Measurements from ENCODE around the gene BCAR3. TPM values are rescaled to one million over a fixed set of nuclear protein-coding genes. Genes with fewer than 3 reads are reported as not detected.
"Not testable (repeated sequence)": the region's sequence is repeated elsewhere in the genome, so short reads cannot be mapped to it uniquely, and the experiment has no call there.

BCAR3 gene
- total RNA-seq, 1 experiment from 2014 or later: 60.0 TPM

- no peak for DNase-seq (ENCODE audit: low read depth)
These were observed 24.4 kb upstream of the BCAR3 start for GRCh38 chr1:93705892-93706500.

- no peak for DNase-seq (ENCODE audit: low read depth)
These were observed 22.4 kb upstream of the BCAR3 start for GRCh38 chr1:93704052-93704451.

- DNase-seq (ENCODE audit: low read depth): peak; percentile 37
These were observed 22.0 kb upstream of the BCAR3 start for GRCh38 chr1:93703643-93704042.

- no peak for DNase-seq (ENCODE audit: low read depth)
These were observed 21.2 kb upstream of the BCAR3 start for GRCh38 chr1:93702828-93703183.

GRCh38 chr1:93702111-93702827, 20.6 kb upstream of the BCAR3 start:
- DNase-seq (ENCODE audit: low read depth): peak; percentile 41

GRCh38 chr1:93701629-93702028, 20.0 kb upstream of the BCAR3 start:
- DNase-seq (ENCODE audit: low read depth): peak; percentile 100

GRCh38 chr1:93700532-93701469, 19.2 kb upstream of the BCAR3 start:
- no peak for DNase-seq (ENCODE audit: low read depth)

GRCh38 chr1:93699503-93700168, 18.0 kb upstream of the BCAR3 start:
- no peak for DNase-seq (ENCODE audit: low read depth)

GRCh38 chr1:93699049-93699384, 17.4 kb upstream of the BCAR3 start:
- no peak for DNase-seq (ENCODE audit: low read depth)

- no peak for DNase-seq (ENCODE audit: low read depth)
These were observed 16.9 kb upstream of the BCAR3 start for GRCh38 chr1:93698329-93699048.

GRCh38 chr1:93697566-93697965, 15.9 kb upstream of the BCAR3 start:
- not testable (repeated sequence) for DNase-seq (ENCODE audit: low read depth)

- DNase-seq (ENCODE audit: low read depth): no peak
These were observed 13.9 kb upstream of the BCAR3 start for GRCh38 chr1:93695411-93696005.

- DNase-seq (ENCODE audit: low read depth): no peak
These were observed 13.2 kb upstream of the BCAR3 start for GRCh38 chr1:93694819-93695218.

- peak; percentile 78 for DNase-seq (ENCODE audit: low read depth)
These were observed 12.4 kb upstream of the BCAR3 start for GRCh38 chr1:93694039-93694438.

- peak; percentile 92 for DNase-seq (ENCODE audit: low read depth)
These were observed 11.4 kb upstream of the BCAR3 start for GRCh38 chr1:93692983-93693591.

GRCh38 chr1:93692451-93692861, 10.8 kb upstream of the BCAR3 start:
- peak; percentile 39 for DNase-seq (ENCODE audit: low read depth)

- no peak for DNase-seq (ENCODE audit: low read depth)
These were observed 10.4 kb upstream of the BCAR3 start for GRCh38 chr1:93692026-93692425.

GRCh38 chr1:93690921-93691789, 9.5 kb upstream of the BCAR3 start:
- DNase-seq (ENCODE audit: low read depth): no peak

GRCh38 chr1:93690341-93690740, 8.7 kb upstream of the BCAR3 start:
- DNase-seq (ENCODE audit: low read depth): no peak
